CD14-positive monocyte (primary cell): Measurements from ENCODE around the gene AANAT. TPM values are rescaled to one million over a fixed set of nuclear protein-coding genes. Genes with fewer than 3 reads are reported as not detected.

Experiments
- DNase-seq, 3 donors: peaks; one replicate each; pipeline ENCODE4 v3.0.0-alpha.2; 2011 to 2022
- H2AFZ ChIP-seq: 2 replicates; pipeline ENCODE4 v1.6.0; 2012; ENCODE audit warnings: mild to moderate bottlenecking, low read depth, low read length, inconsistent platforms; ENCODE audit not compliant: insufficient read depth, poor library complexity, severe bottlenecking
- H3K27ac ChIP-seq, 2 donors: 1 replicate in 1 of 2; 2 replicates in 1 of 2; pipeline ENCODE4 v1.5.1; 2012 to 2013; ENCODE audit warnings: low read length in 2 of 2, control low read depth in 1 of 2, inconsistent platforms in 1 of 2, low read depth in 1 of 2, mild to moderate bottlenecking in 1 of 2
- H3K27me3 ChIP-seq, 2 donors: one replicate each; pipeline versions ENCODE4 v1.6.0 to v1.6.1; 2011 to 2013; ENCODE audit warnings: low read length in 2 of 2; ENCODE audit not compliant: control insufficient read depth in 2 of 2, insufficient read depth in 2 of 2
- H3K36me3 ChIP-seq, 2 donors: replicated peaks in 1 of 2; 1 replicate in 1 of 2; 2 replicates in 1 of 2; pipeline versions ENCODE4 v1.5.1 to v1.6.1; 2012 to 2013; ENCODE audit warnings: low read length in 2 of 2, control low read depth in 1 of 2, inconsistent platforms in 1 of 2, mild to moderate bottlenecking in 1 of 2; ENCODE audit not compliant: insufficient read depth in 2 of 2, control insufficient read depth in 1 of 2
- H3K4me1 ChIP-seq, 2 donors: 1 replicate in 1 of 2; 2 replicates in 1 of 2; pipeline versions ENCODE4 v1.5.1 to v1.6.1; 2012 to 2013; ENCODE audit warnings: low read length in 2 of 2, control low read depth in 1 of 2, inconsistent platforms in 1 of 2, mild to moderate bottlenecking in 1 of 2, moderate library complexity in 1 of 2; ENCODE audit not compliant: insufficient read depth in 2 of 2, control insufficient read depth in 1 of 2
- H3K4me2 ChIP-seq: replicated peaks from 2 replicates; pipeline ENCODE3; 2012; ENCODE audit warnings: low read length, moderate library complexity, mild to moderate bottlenecking; ENCODE audit not compliant: poor library complexity, severe bottlenecking; ENCODE audit errors: extremely low read depth
- H3K4me3 ChIP-seq, 3 experiments: fragments of 200-600 bp in 1 of 3; sonication (generic) in 1 of 3; replicated peaks in 1 of 3; 1 replicate in 2 of 3; 2 replicates in 1 of 3; pipeline ENCODE4 v1.5.1; 2011 to 2013; ENCODE audit warnings: low read length in 3 of 3, mild to moderate bottlenecking in 3 of 3, control low read depth in 2 of 3, low read depth in 2 of 3, inconsistent platforms in 1 of 3, moderate library complexity in 1 of 3
- H3K79me2 ChIP-seq: 2 replicates; pipeline ENCODE4 v1.6.0; 2012; ENCODE audit warnings: mild to moderate bottlenecking, control low read depth, inconsistent platforms, low read length, moderate library complexity; ENCODE audit not compliant: insufficient read depth
- H3K9ac ChIP-seq: 2 replicates; pipeline ENCODE4 v1.6.0; 2017; ENCODE audit warnings: low read length, mild to moderate bottlenecking; ENCODE audit not compliant: insufficient read depth, poor library complexity, severe bottlenecking
- H3K9me3 ChIP-seq, 2 donors: replicated peaks in 1 of 2; 1 replicate in 1 of 2; 2 replicates in 1 of 2; pipeline versions ENCODE4 v1.5.1 to v1.6.1; 2012 to 2013; ENCODE audit warnings: low read length in 2 of 2, control low read depth in 1 of 2; ENCODE audit not compliant: control insufficient read depth in 1 of 2, insufficient read depth in 1 of 2
- H4K20me1 ChIP-seq: 2 replicates; pipeline ENCODE4 v1.6.0; 2012; ENCODE audit warnings: mild to moderate bottlenecking, low read length, control low read depth, moderate library complexity; ENCODE audit not compliant: insufficient read depth
- H3K27ac Mint-ChIP-seq, 7 donors: one replicate each; pipeline ENCODE4 v1.8.0; 2020; ENCODE audit warnings: mild to moderate bottlenecking in 7 of 7, mixed read lengths in 7 of 7, moderate library complexity in 6 of 7, inconsistent platforms in 2 of 7
- H3K27me3 Mint-ChIP-seq, 3 donors: one replicate each; pipeline ENCODE4 v1.8.0; 2021 to 2022; ENCODE audit warnings: low read depth in 3 of 3, mild to moderate bottlenecking in 3 of 3, mixed read lengths in 3 of 3, moderate library complexity in 3 of 3, inconsistent platforms in 1 of 3
- H3K36me3 Mint-ChIP-seq, 2 donors: one replicate each; pipeline ENCODE4 v1.8.0; 2020; ENCODE audit warnings: mixed read lengths in 2 of 2, inconsistent platforms in 1 of 2, mild to moderate bottlenecking in 1 of 2
- H3K4me1 Mint-ChIP-seq: one replicate; pipeline ENCODE4 v1.8.0; 2020; ENCODE audit warnings: mild to moderate bottlenecking, mixed read lengths
- H3K4me3 Mint-ChIP-seq, 2 donors: one replicate each; pipeline ENCODE4 v1.8.0; 2020; ENCODE audit warnings: mild to moderate bottlenecking in 2 of 2, mixed read lengths in 2 of 2, moderate library complexity in 1 of 2
- H3K9me3 Mint-ChIP-seq, 7 donors: one replicate each; pipeline ENCODE4 v1.8.0; 2020 to 2022; ENCODE audit warnings: mixed read lengths in 7 of 7, mild to moderate bottlenecking in 6 of 7, moderate library complexity in 6 of 7, inconsistent platforms in 2 of 7
- CTCF ChIP-seq: fragments of 200-600 bp; IDR thresholded peaks from one replicate; pipeline ENCODE4 v1.8.0; 2022; ENCODE audit warnings: antibody characterized with exemption, mild to moderate bottlenecking
- WGBS: methylation state at CpG from one replicate; pipeline ENCODE4 v1.1.5; 2013; ENCODE audit warnings: missing lambda C conversion rate; ENCODE audit not compliant: insufficient coverage; 5-methylcytosine and 5-hydroxymethylcytosine counted together
- intact Hi-C, 2 donors: fragments of 100-400 bp; cut with micrococcal nuclease; formaldehyde crosslinking; loops; one replicate each; pipeline versions ENCODE4 v1.15.0 to v1.15.1; 2023
- polyA plus RNA-seq, 3 donors: library from polyadenylated mRNA; depleted of rRNA in 1 of 3; unstranded in 2 of 3; stranded (reverse) in 1 of 3; fragments of 300-500 nt in 2 of 3; fragments of >200 nt in 1 of 3; fragmentation: Illumina TruSeq in 2 of 3; gene quantifications; 1 replicate in 2 of 3; 2 replicates in 1 of 3; pipeline ENCODE4 v1.2.3, GENCODE V29; 2012 to 2021

The AANAT gene
- polyA plus RNA-seq, 3 donors: not detected

DNA sequence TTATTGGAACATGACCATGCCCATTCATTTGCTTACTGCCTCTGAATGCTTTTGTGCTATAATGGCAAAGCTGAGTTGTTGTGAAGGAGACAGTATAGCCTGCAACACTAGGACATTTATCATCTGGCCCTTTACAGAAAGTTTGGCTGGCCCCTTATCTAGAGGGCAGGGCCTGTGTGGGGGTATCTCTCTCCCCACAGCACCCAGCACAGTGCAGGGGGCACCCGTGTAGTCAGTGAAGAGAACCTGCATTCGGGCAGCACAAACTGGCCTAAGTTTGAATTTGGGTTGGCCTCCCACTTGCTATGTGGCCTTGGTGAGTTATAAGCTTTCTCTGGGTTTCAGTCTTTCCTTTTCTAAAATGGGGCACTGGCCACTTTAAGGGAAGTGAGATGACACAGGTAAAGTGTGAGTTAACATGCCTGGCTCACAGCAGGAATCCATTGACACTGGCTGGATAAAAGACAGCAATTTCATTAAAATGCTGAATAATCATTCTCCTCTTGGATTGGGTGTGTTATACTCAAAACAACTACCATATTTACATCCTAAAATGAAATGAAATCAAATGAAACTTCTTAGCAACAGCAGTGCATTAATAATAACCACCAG, 26.5 kb upstream of the AANAT start:
- no peaks in the 10 kb centered on the region for H3K9me3 Mint-ChIP-seq
- peaks cover 39% of the 10 kb centered on the region for H3K4me1 Mint-ChIP-seq
- Histone ChIP-seq H3K9ac (no peak overlapping the region), H2AFZ (no peak overlapping the region), H3K79me2 (peaks cover 77% of the 10 kb centered on the region), H3K9me3 (no peaks in the 10 kb centered on the region), H3K4me2 (no peak overlapping the region), H3K4me1 (peaks cover 2 to 7% of the 10 kb centered on the region in 2 donors), H4K20me1 (peaks cover 95% of the 10 kb centered on the region), H3K27ac (no peak overlapping the region), H3K36me3 (no peaks in the 10 kb centered on the region), H3K27me3 (no peaks in the 10 kb centered on the region), H3K4me3 (no peak overlapping the region)
- no peak for TF ChIP-seq CTCF
- no peaks in the 10 kb centered on the region for H3K27me3 Mint-ChIP-seq
- intact Hi-C loops: no loop called here
- peaks cover 10 to 11% of the 10 kb centered on the region in 2 donors for H3K36me3 Mint-ChIP-seq
- 100% methylated on average over 1 of the region's 2 CpGs for WGBS
- H3K4me3 Mint-ChIP-seq: no peak overlapping the region
- no peak for DNase-seq
- no peak overlapping the region for H3K27ac Mint-ChIP-seq

- Mint-ChIP-seq H3K4me3 (no peak overlapping the region), H3K9me3 (no peaks in the 10 kb centered on the region), H3K4me1 (peaks cover 48% of the 10 kb centered on the region), H3K27me3 (no peaks in the 10 kb centered on the region), H3K27ac (no peak overlapping the region), H3K36me3 (peaks cover 7% of the 10 kb centered on the region in 2 donors)
- peaks cover 11 to 17% of the 10 kb centered on the region in 2 donors for H3K4me1 ChIP-seq
- H2AFZ ChIP-seq: no peak overlapping the region
- H3K79me2 ChIP-seq: peaks cover 75% of the 10 kb centered on the region
- DNase-seq: no peak
- H3K27me3 ChIP-seq: no peaks in the 10 kb centered on the region
- intact Hi-C loops: no loop called here
- no peak for TF ChIP-seq CTCF
- no peak overlapping the region for H3K27ac ChIP-seq
- no peak overlapping the region for H3K4me2 ChIP-seq
- H4K20me1 ChIP-seq: peaks cover 96% of the 10 kb centered on the region
- no peak overlapping the region for H3K9ac ChIP-seq
- 85% methylated on average over 8 of the region's 13 CpGs for WGBS
- H3K4me3 ChIP-seq: no peak overlapping the region
- no peaks in the 10 kb centered on the region for H3K9me3 ChIP-seq
- H3K36me3 ChIP-seq: no peaks in the 10 kb centered on the region
Observed at GRCh38 chr17:76441686-76442340, 25.6 kb upstream of the AANAT start.
